HCT116 (cell line): ENCODE data around the gene RNF150. TPM values are rescaled to one million over a fixed set of nuclear protein-coding genes. Genes with fewer than 3 reads are reported as not detected.

ENCODE experiments used
- ATAC-seq: fragments of 200-7000 bp; cut with Tn5 transposase; 2 replicates; pipeline ENCODE4 v1.9.1; 2020; ENCODE audit warnings: mild to moderate bottlenecking, moderate library complexity
- BruUV-seq: library from RNA; stranded (reverse); fragments of 400-500 nt; replicated peaks from 2 replicates; lab custom pipeline; 2021; lab: Mats Ljungman, UMichigan
- CTCF ChIA-PET: fragments of 300-600 bp; sonication (Branson Sonifier 250); formaldehyde crosslinking; loops from one replicate; lab custom pipeline; 2021; ENCODE audit warnings: antibody characterized with exemption; lab: Charles Lee
- POLR2A ChIA-PET: fragments of 300-600, 350-600 bp; sonication (Branson Sonifier 250); formaldehyde crosslinking; loops from one replicate; lab custom pipeline; 2021; ENCODE audit warnings: antibody characterized with exemption; lab: Charles Lee
- RAD21 ChIA-PET, 2 experiments: fragments of 300-600 bp; sonication (Branson Sonifier 250); formaldehyde crosslinking; loops; one replicate each; lab custom pipeline; 2023; ENCODE audit warnings: low total read pairs in 2 of 2; ENCODE audit not compliant: uncharacterized antibody in 2 of 2, unreplicated experiment in 2 of 2, low non-redundant PET in 1 of 2; lab: Charles Lee
- DNase-seq: peaks from one replicate; pipeline ENCODE4 v3.0.0-alpha.2; 2010; ENCODE audit warnings: low read depth, low spot score
- H2AFZ ChIP-seq: fragments of 200-600 bp; shearing (Covaris generic), sonication (generic); 2 replicates; pipeline ENCODE4 v1.6.1; 2017; ENCODE audit warnings: low read depth, mixed run types, mixed read lengths, antibody characterized with exemption, low read length; ENCODE audit not compliant: poor library complexity, severe bottlenecking
- H3K27ac ChIP-seq: 2 replicates; pipeline ENCODE4 v1.5.1; 2012; ENCODE audit warnings: low read depth, low read length
- H3K27me3 ChIP-seq: fragments of 200-600 bp; sonication (generic); 2 replicates; pipeline ENCODE4 v1.6.1; 2016; ENCODE audit warnings: mixed run types, low read length, mixed read lengths; ENCODE audit not compliant: insufficient read depth
- H3K36me3 ChIP-seq, 2 experiments: fragments of 200-500 bp in 1 of 2; fragments of 200-600 bp in 1 of 2; sonication (Bioruptor generic) in 1 of 2; sonication (generic) in 1 of 2; 2 replicates each; pipeline versions ENCODE4 v1.5.1 to v1.6.1; 2014 to 2016; ENCODE audit warnings: low read length in 2 of 2, inconsistent platforms in 1 of 2, mixed read lengths in 1 of 2, mixed run types in 1 of 2; ENCODE audit not compliant: insufficient read depth in 2 of 2, control insufficient read depth in 1 of 2
- H3K4me1 ChIP-seq, 2 experiments: fragments of 200-600 bp in 1 of 2; sonication (generic) in 1 of 2; 2 replicates each; pipeline versions ENCODE4 v1.5.1 to v1.6.1; 2012 to 2017; ENCODE audit warnings: low read length in 2 of 2, inconsistent platforms in 1 of 2, mild to moderate bottlenecking in 1 of 2, mixed read lengths in 1 of 2, mixed run types in 1 of 2, moderate library complexity in 1 of 2; ENCODE audit not compliant: insufficient read depth in 2 of 2, control insufficient read depth in 1 of 2
- H3K4me2 ChIP-seq: fragments of 200-600 bp; sonication (generic); 2 replicates; pipeline ENCODE4 v1.6.1; 2017; ENCODE audit warnings: mixed run types, low read length, mixed read lengths
- H3K4me3 ChIP-seq, 2 experiments: fragments of 200-600 bp in 1 of 2; sonication (generic) in 1 of 2; replicated peaks in 1 of 2; 2 replicates each; pipeline ENCODE4 v1.5.1; 2011 to 2016; ENCODE audit warnings: low read length in 2 of 2, control low read depth in 1 of 2, low read depth in 1 of 2, mild to moderate bottlenecking in 1 of 2, mixed read lengths in 1 of 2, mixed run types in 1 of 2
- H3K79me2 ChIP-seq: fragments of 200-600 bp; sonication (generic); 2 replicates; pipeline ENCODE4 v1.6.1; 2017; ENCODE audit warnings: mild to moderate bottlenecking, mixed run types, low read length, moderate library complexity, mixed read lengths; ENCODE audit not compliant: insufficient read depth
- H3K9ac ChIP-seq: fragments of 200-600 bp; sonication (generic); 2 replicates; pipeline ENCODE4 v1.6.1; 2016; ENCODE audit warnings: low read length, mixed read lengths
- H3K9me2 ChIP-seq: fragments of 200-600 bp; sonication (generic), shearing (Covaris generic); 2 replicates; pipeline ENCODE4 v1.6.1; 2017; ENCODE audit warnings: mixed run types, mild to moderate bottlenecking, moderate library complexity; ENCODE audit not compliant: insufficient read depth
- H3K9me3 ChIP-seq, 2 experiments: fragments of 200-500 bp in 1 of 2; fragments of 200-600 bp in 1 of 2; sonication (Bioruptor generic) in 1 of 2; sonication (generic) in 1 of 2; 2 replicates each; pipeline ENCODE4 v1.6.1; 2014 to 2017; ENCODE audit warnings: low read length in 2 of 2, mixed read lengths in 2 of 2, inconsistent platforms in 1 of 2, low read depth in 1 of 2, mild to moderate bottlenecking in 1 of 2, mixed run types in 1 of 2, moderate library complexity in 1 of 2; ENCODE audit not compliant: control insufficient read depth in 1 of 2, insufficient read depth in 1 of 2
- H4K20me1 ChIP-seq: fragments of 200-600 bp; sonication (generic), shearing (Covaris generic); 2 replicates; pipeline ENCODE4 v1.6.1; 2017; ENCODE audit warnings: mixed run types, mild to moderate bottlenecking, moderate library complexity; ENCODE audit not compliant: insufficient read depth
- FOSL1 ChIP-seq: IDR thresholded peaks from 2 replicates; pipeline ENCODE4 v1.6.1; 2012; ENCODE audit warnings: low read depth
- JUND ChIP-seq: IDR thresholded peaks from 2 replicates; pipeline ENCODE4 v1.6.1; 2012
- RAD21 ChIP-seq: IDR thresholded peaks from 2 replicates; pipeline ENCODE4 v1.6.1; 2012; ENCODE audit warnings: low read depth, mild to moderate bottlenecking
- SP1 ChIP-seq: IDR thresholded peaks from 2 replicates; pipeline ENCODE4 v1.6.1; 2012; ENCODE audit warnings: low read depth
- YY1 ChIP-seq: IDR thresholded peaks from 2 replicates; pipeline ENCODE4 v1.6.1; 2011; ENCODE audit warnings: low read length, low read depth, moderate library complexity, mild to moderate bottlenecking; ENCODE audit not compliant: insufficient replicate concordance; ENCODE audit errors: extremely low read depth
- ZNF274 ChIP-seq: fragments of 200-500 bp; sonication (Bioruptor generic); IDR thresholded peaks from 2 replicates; pipeline ENCODE4 v1.6.1; 2014; ENCODE audit warnings: mild to moderate bottlenecking, low read depth, low read length, inconsistent platforms
- intact Hi-C: fragments of 100-400 bp; cut with micrococcal nuclease; formaldehyde crosslinking; loops from 2 replicates; pipeline ENCODE4 v1.10.0; 2022
- total RNA-seq: library from RNA; stranded (reverse); gene quantifications from one replicate; pipeline ENCODE4 v1.2.1, GENCODE V29; 2021; ENCODE audit not compliant: unreplicated experiment
- TF ChIP-seq, protein P1 (sequence below): IDR thresholded peaks from 2 replicates; pipeline ENCODE4 v1.6.1; 2011; ENCODE audit warnings: mild to moderate bottlenecking, low read length, moderate library complexity; ENCODE audit not compliant: insufficient replicate concordance; ENCODE audit errors: extremely low read depth
- TF ChIP-seq, protein P2 (sequence below): IDR thresholded peaks from 2 replicates; pipeline ENCODE4 v1.6.1; 2012
- TF ChIP-seq, protein P3 (sequence below): IDR thresholded peaks from 2 replicates; pipeline ENCODE4 v1.6.1; 2012; ENCODE audit warnings: low read depth

The RNF150 gene
- total RNA-seq, 1 experiment from 2014 or later = 0.07 TPM

DNA sequence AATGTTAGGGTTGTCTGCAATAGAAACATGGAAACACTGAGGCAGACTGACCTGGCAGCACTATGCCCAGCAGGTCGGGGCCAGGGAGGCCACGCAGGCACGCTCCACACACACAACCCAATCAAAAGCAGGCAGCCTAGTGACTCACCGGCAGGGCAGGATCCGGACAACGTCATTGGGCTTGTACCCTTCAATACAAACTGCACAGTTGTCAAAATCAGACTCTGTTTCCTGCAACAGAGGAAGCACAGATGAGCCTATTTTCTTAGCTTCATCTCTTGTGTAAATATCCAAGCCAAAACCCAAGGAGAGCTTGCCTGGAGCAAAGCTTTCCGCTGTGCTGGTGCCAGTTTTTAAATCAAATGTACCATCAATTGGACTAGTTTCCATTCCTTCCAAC lies 185.8 kb downstream of the RNF150 start:
- H3K27me3 ChIP-seq = no peaks in the 10 kb centered on the region
- no peak overlapping the region for H3K27ac ChIP-seq
- no TSS peak for BruUV-seq
- H3K36me3 ChIP-seq = no peaks in the 10 kb centered on the region
- peak; percentile 55; the same call in 1 of the 2 replicates for ATAC-seq
- POLR2A ChIA-PET = no interaction called here
- CTCF ChIA-PET = no interaction called here
- no peaks in the 10 kb centered on the region for H3K4me1 ChIP-seq
- no peaks in the 10 kb centered on the region for H4K20me1 ChIP-seq
- H2AFZ ChIP-seq = no peak overlapping the region
- DNase-seq = no peak
- TF ChIP-seq, protein P1, sequence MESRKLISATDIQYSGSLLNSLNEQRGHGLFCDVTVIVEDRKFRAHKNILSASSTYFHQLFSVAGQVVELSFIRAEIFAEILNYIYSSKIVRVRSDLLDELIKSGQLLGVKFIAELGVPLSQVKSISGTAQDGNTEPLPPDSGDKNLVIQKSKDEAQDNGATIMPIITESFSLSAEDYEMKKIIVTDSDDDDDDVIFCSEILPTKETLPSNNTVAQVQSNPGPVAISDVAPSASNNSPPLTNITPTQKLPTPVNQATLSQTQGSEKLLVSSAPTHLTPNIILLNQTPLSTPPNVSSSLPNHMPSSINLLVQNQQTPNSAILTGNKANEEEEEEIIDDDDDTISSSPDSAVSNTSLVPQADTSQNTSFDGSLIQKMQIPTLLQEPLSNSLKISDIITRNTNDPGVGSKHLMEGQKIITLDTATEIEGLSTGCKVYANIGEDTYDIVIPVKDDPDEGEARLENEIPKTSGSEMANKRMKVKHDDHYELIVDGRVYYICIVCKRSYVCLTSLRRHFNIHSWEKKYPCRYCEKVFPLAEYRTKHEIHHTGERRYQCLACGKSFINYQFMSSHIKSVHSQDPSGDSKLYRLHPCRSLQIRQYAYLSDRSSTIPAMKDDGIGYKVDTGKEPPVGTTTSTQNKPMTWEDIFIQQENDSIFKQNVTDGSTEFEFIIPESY = no peak
- TF ChIP-seq FOSL1 (no peak), RAD21 (no peak)
- H3K9me2 ChIP-seq = no peaks in the 10 kb centered on the region
- H3K4me2 ChIP-seq = no peak overlapping the region
- no peaks in the 10 kb centered on the region for H3K9me3 ChIP-seq
- RAD21 ChIA-PET = no interaction called here
- H3K4me3 ChIP-seq = no peak overlapping the region
- intact Hi-C loops = no loop called here
- H3K9ac ChIP-seq = no peak overlapping the region
- no peaks in the 10 kb centered on the region for H3K79me2 ChIP-seq

DNA sequence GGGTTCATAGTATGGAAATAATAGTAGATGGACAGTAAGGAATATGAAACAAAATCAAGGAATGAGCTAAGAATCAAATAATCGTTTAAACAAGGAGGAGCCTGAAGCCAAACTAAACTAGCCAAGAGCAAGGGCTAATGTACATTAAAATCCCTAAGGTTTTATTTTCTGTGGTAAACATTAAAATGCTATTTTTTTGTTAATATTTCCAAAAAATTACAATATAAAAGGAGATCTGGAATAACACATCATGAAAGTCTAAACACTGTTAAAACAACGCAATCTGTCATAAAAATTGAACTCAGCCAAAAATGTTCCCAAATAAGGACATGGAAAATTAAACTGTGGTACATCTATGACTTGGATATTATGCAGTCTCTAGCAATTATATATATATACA lies 188.2 kb downstream of the RNF150 start:
- Histone ChIP-seq H3K9me2 (no peaks in the 10 kb centered on the region), H3K27ac (no peak overlapping the region), H3K9ac (no peak overlapping the region), H3K27me3 (no peaks in the 10 kb centered on the region), H4K20me1 (no peaks in the 10 kb centered on the region), H3K4me1 (no peaks in the 10 kb centered on the region), H3K79me2 (no peaks in the 10 kb centered on the region), H3K36me3 (no peaks in the 10 kb centered on the region), H2AFZ (no peak overlapping the region), H3K4me2 (no peak overlapping the region), H3K4me3 (no peak overlapping the region), H3K9me3 (no peaks in the 10 kb centered on the region)
- no peak for DNase-seq
- RAD21 ChIA-PET = no interaction called here
- POLR2A ChIA-PET = no interaction called here
- TF ChIP-seq, protein P2, sequence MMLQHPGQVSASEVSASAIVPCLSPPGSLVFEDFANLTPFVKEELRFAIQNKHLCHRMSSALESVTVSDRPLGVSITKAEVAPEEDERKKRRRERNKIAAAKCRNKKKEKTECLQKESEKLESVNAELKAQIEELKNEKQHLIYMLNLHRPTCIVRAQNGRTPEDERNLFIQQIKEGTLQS = no peak
- no peak for TF ChIP-seq SP1
- TF ChIP-seq, protein P1 = no peak
- TF ChIP-seq JUND = no peak
- TF ChIP-seq YY1 = no peak
- TF ChIP-seq FOSL1 = no peak
- TF ChIP-seq, protein P3, sequence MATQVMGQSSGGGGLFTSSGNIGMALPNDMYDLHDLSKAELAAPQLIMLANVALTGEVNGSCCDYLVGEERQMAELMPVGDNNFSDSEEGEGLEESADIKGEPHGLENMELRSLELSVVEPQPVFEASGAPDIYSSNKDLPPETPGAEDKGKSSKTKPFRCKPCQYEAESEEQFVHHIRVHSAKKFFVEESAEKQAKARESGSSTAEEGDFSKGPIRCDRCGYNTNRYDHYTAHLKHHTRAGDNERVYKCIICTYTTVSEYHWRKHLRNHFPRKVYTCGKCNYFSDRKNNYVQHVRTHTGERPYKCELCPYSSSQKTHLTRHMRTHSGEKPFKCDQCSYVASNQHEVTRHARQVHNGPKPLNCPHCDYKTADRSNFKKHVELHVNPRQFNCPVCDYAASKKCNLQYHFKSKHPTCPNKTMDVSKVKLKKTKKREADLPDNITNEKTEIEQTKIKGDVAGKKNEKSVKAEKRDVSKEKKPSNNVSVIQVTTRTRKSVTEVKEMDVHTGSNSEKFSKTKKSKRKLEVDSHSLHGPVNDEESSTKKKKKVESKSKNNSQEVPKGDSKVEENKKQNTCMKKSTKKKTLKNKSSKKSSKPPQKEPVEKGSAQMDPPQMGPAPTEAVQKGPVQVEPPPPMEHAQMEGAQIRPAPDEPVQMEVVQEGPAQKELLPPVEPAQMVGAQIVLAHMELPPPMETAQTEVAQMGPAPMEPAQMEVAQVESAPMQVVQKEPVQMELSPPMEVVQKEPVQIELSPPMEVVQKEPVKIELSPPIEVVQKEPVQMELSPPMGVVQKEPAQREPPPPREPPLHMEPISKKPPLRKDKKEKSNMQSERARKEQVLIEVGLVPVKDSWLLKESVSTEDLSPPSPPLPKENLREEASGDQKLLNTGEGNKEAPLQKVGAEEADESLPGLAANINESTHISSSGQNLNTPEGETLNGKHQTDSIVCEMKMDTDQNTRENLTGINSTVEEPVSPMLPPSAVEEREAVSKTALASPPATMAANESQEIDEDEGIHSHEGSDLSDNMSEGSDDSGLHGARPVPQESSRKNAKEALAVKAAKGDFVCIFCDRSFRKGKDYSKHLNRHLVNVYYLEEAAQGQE = no peak
- no peak for TF ChIP-seq ZNF274
- no TSS peak for BruUV-seq
- intact Hi-C loops = no loop called here
- no peak for ATAC-seq
- CTCF ChIA-PET = no interaction called here
